ENCODE data around the gene MOV10L1.
"Not testable (repeated sequence)": the region's sequence is repeated elsewhere in the genome, so short reads cannot be mapped to it uniquely, and the experiment has no call there.

Gene MOV10L1

GRCh38 chr22:50141891-50142363, 52.1 kb downstream of the MOV10L1 start:
- DNase-seq (ENCODE audit: low spot score) = no peak
- no peak for TF ChIP-seq CTCF (IDR thresholded peaks at IDR 0.05; ENCODE audit: extremely low read depth, insufficient read depth, missing control alignments)
- in situ Hi-C loops (cut with MboI; ENCODE audit: low pct_unique_long_range_greater_than_20kb, low sequenced_read_pairs, unreplicated experiment) = loop anchor here (10.0 kb wide), 1 partner anchor 63 kb away; the partner anchor contains the start of gene SELENOO

- DNase-seq (ENCODE audit: low spot score) = no peak
- no peak for TF ChIP-seq CTCF (IDR thresholded peaks at IDR 0.05; ENCODE audit: extremely low read depth, insufficient read depth, missing control alignments)
- in situ Hi-C loops (cut with MboI; ENCODE audit: low pct_unique_long_range_greater_than_20kb, low sequenced_read_pairs, unreplicated experiment) = loop anchor here (10.0 kb wide), 1 partner anchor 62 kb away; the partner anchor contains the start of gene SELENOO
Measured at GRCh38 chr22:50143096-50143495, 53.3 kb downstream of the MOV10L1 start.

GRCh38 chr22:50144005-50144614, 54.3 kb downstream of the MOV10L1 start:
- no peak for DNase-seq (ENCODE audit: low spot score)
- in situ Hi-C loops (cut with MboI; ENCODE audit: low pct_unique_long_range_greater_than_20kb, low sequenced_read_pairs, unreplicated experiment) = loop anchor here (10.0 kb wide), 1 partner anchor 61 kb away; the partner anchor contains the start of gene SELENOO

GRCh38 chr22:50145721-50146438, 56.1 kb downstream of the MOV10L1 start:
- in situ Hi-C loops (cut with MboI; ENCODE audit: low pct_unique_long_range_greater_than_20kb, low sequenced_read_pairs, unreplicated experiment) = loop anchor here (10.0 kb wide), 1 partner anchor 59 kb away; the partner anchor contains the start of gene SELENOO
- no peak for TF ChIP-seq CTCF (IDR thresholded peaks at IDR 0.05; ENCODE audit: extremely low read depth, insufficient read depth, missing control alignments)
- no peak for DNase-seq (ENCODE audit: low spot score)

More at GRCh38 chr22:50144005-50144614, 54.3 kb downstream of the MOV10L1 start:
- TF ChIP-seq CTCF (IDR thresholded peaks at IDR 0.05; ENCODE audit: extremely low read depth, insufficient read depth, missing control alignments) = no peak

- in situ Hi-C loops (cut with MboI; ENCODE audit: low pct_unique_long_range_greater_than_20kb, low sequenced_read_pairs, unreplicated experiment) = loop anchor here (10.0 kb wide), 1 partner anchor 58 kb away; the partner anchor contains the start of gene SELENOO
- no peak for DNase-seq (ENCODE audit: low spot score)
- TF ChIP-seq CTCF (IDR thresholded peaks at IDR 0.05; ENCODE audit: extremely low read depth, insufficient read depth, missing control alignments) = no peak
Measured at GRCh38 chr22:50146439-50147238, 56.8 kb downstream of the MOV10L1 start.

- in situ Hi-C loops (cut with MboI; ENCODE audit: low pct_unique_long_range_greater_than_20kb, low sequenced_read_pairs, unreplicated experiment) = loop anchor here (10.0 kb wide), 1 partner anchor 57 kb away; the partner anchor contains the start of gene SELENOO
- not testable (repeated sequence) for DNase-seq (ENCODE audit: low spot score)
Measured at GRCh38 chr22:50147258-50148165, 57.7 kb downstream of the MOV10L1 start.

Data from GM13977 (cell line).